Caco-2 (cell line): Measurements from ENCODE around the gene HK2. TPM values are rescaled to one million over a fixed set of nuclear protein-coding genes. Genes with fewer than 3 reads are reported as not detected.

Experiments
- BruUV-seq: library from RNA; stranded (reverse); fragments of 400-500 nt; replicated peaks from 2 replicates; lab custom pipeline; 2021; lab: Mats Ljungman, UMichigan
- CTCF ChIA-PET: fragments of 300-600 bp; sonication (Branson Sonifier 250); formaldehyde crosslinking; loops from one replicate; lab custom pipeline; 2022; ENCODE audit warnings: antibody characterized with exemption; lab: Charles Lee
- POLR2A ChIA-PET: fragments of 300-600 bp; sonication (Branson Sonifier 250); formaldehyde crosslinking; loops from one replicate; lab custom pipeline; 2022; ENCODE audit warnings: antibody characterized with exemption; lab: Charles Lee
- DNase-seq, 2 experiments: peaks; one replicate each; pipeline versions ENCODE4 v3.0.0 to v3.0.0-alpha.2; 2020 to 2022
- H3K27me3 ChIP-seq: replicated peaks from 2 replicates; pipeline ENCODE4 v1.6.0; 2011; ENCODE audit warnings: low read length; ENCODE audit not compliant: control insufficient read depth, insufficient read depth
- H3K36me3 ChIP-seq: 2 replicates; pipeline ENCODE4 v1.5.1; 2011; ENCODE audit warnings: low read length; ENCODE audit not compliant: control insufficient read depth, insufficient read depth
- H3K4me1 ChIP-seq: fragments of 250-450 bp; sonication (Bioruptor Pico); 2 replicates; pipeline ENCODE4 v1.5.1; 2020; ENCODE audit warnings: mild to moderate bottlenecking
- H3K4me3 ChIP-seq: 2 replicates; pipeline ENCODE4 v1.5.1; 2011; ENCODE audit warnings: low read depth, mild to moderate bottlenecking, control low read depth, low read length
- H3K9me3 ChIP-seq: fragments of 250-450 bp; sonication (Bioruptor Pico); 2 replicates; pipeline ENCODE4 v1.5.1; 2020; ENCODE audit warnings: mild to moderate bottlenecking, moderate library complexity
- H3K27ac Mint-ChIP-seq: one replicate; pipeline ENCODE4 v1.8.0; 2022; ENCODE audit warnings: mixed read lengths; ENCODE audit not compliant: unreplicated experiment
- H3K27me3 Mint-ChIP-seq: one replicate; pipeline ENCODE4 v1.8.0; 2022; ENCODE audit warnings: mixed read lengths; ENCODE audit not compliant: insufficient read depth, unreplicated experiment
- H3K36me3 Mint-ChIP-seq: one replicate; pipeline ENCODE4 v1.8.0; 2022; ENCODE audit warnings: mild to moderate bottlenecking, mixed read lengths; ENCODE audit not compliant: insufficient read depth, unreplicated experiment
- H3K4me1 Mint-ChIP-seq: one replicate; pipeline ENCODE4 v1.8.0; 2022; ENCODE audit warnings: low read depth, mixed read lengths; ENCODE audit not compliant: unreplicated experiment
- H3K4me3 Mint-ChIP-seq: one replicate; pipeline ENCODE4 v1.8.0; 2022; ENCODE audit warnings: mild to moderate bottlenecking, moderate library complexity, mixed read lengths; ENCODE audit not compliant: unreplicated experiment
- H3K9me3 Mint-ChIP-seq: one replicate; pipeline ENCODE4 v1.8.0; 2022; ENCODE audit warnings: mixed read lengths; ENCODE audit not compliant: unreplicated experiment
- CTCF ChIP-seq, 2 experiments: fragments of 200-600 bp in 1 of 2; IDR thresholded peaks; 1 replicate in 1 of 2; 2 replicates in 1 of 2; pipeline versions ENCODE4 v1.5.1 to v1.8.0; 2011 to 2022; ENCODE audit warnings: antibody characterized with exemption in 1 of 2, control low read depth in 1 of 2, inconsistent platforms in 1 of 2, low read depth in 1 of 2, low read length in 1 of 2, mild to moderate bottlenecking in 1 of 2, moderate library complexity in 1 of 2; ENCODE audit not compliant: insufficient read depth in 1 of 2, severe bottlenecking in 1 of 2, unreplicated experiment in 1 of 2
- intact Hi-C: fragments of 100-400 bp; cut with micrococcal nuclease; formaldehyde crosslinking; loops from one replicate; pipeline ENCODE4 v1.10.0; 2022; ENCODE audit not compliant: unreplicated experiment
- total RNA-seq: library from RNA; stranded (reverse); gene quantifications from 2 replicates; pipeline ENCODE4 v1.2.3, GENCODE V29; 2022

Gene HK2
- total RNA-seq, 1 experiment from 2014 or later, result 19.9 TPM

GRCh38 chr2:74806355-74806839 is 27.5 kb upstream of the HK2 start:
- no peaks in the 10 kb centered on the region for H3K36me3 ChIP-seq
- no peaks in the 10 kb centered on the region for H3K9me3 ChIP-seq
- H3K9me3 Mint-ChIP-seq, result no peaks in the 10 kb centered on the region
- no peaks in the 10 kb centered on the region for H3K27me3 ChIP-seq
- CTCF ChIA-PET, result no interaction called here
- intact Hi-C loops, result no loop called here
- POLR2A ChIA-PET, result no interaction called here
- no peaks in the 10 kb centered on the region for H3K27me3 Mint-ChIP-seq
- no peaks in the 10 kb centered on the region for H3K36me3 Mint-ChIP-seq
- H3K4me3 Mint-ChIP-seq, result no peak overlapping the region
- H3K4me1 Mint-ChIP-seq, result peaks cover 13% of the 10 kb centered on the region
- no peak overlapping the region for H3K4me3 ChIP-seq
- BruUV-seq, result no TSS peak
- H3K27ac Mint-ChIP-seq, result no peak overlapping the region
- H3K4me1 ChIP-seq, result peaks cover 7% of the 10 kb centered on the region; the same call in 1 of the 2 replicates
- no peak for TF ChIP-seq CTCF (IDR thresholded peaks at IDR 0.05; ENCODE audit: insufficient read depth in 1 of 2, low read depth in 1 of 2, low read length in 1 of 2, severe bottlenecking in 1 of 2, unreplicated experiment in 1 of 2)
- DNase-seq, result no peak

GRCh38 chr2:74806920-74807319 is 27.0 kb upstream of the HK2 start:
- no peaks in the 10 kb centered on the region for H3K36me3 Mint-ChIP-seq
- no TSS peak for BruUV-seq
- H3K36me3 ChIP-seq, result no peaks in the 10 kb centered on the region
- no peak overlapping the region for H3K27ac Mint-ChIP-seq
- H3K9me3 ChIP-seq, result no peaks in the 10 kb centered on the region
- ChIA-PET CTCF (no interaction called here), POLR2A (no interaction called here)
- no peaks in the 10 kb centered on the region for H3K27me3 ChIP-seq
- H3K4me1 Mint-ChIP-seq, result peaks cover 18% of the 10 kb centered on the region
- peaks cover 7% of the 10 kb centered on the region; the same call in 1 of the 2 replicates for H3K4me1 ChIP-seq
- no peaks in the 10 kb centered on the region for H3K9me3 Mint-ChIP-seq
- H3K27me3 Mint-ChIP-seq, result no peaks in the 10 kb centered on the region
- no peak for DNase-seq
- H3K4me3 ChIP-seq, result no peak overlapping the region
- intact Hi-C loops, result no loop called here
- no peak overlapping the region for H3K4me3 Mint-ChIP-seq
- TF ChIP-seq CTCF (IDR thresholded peaks at IDR 0.05; ENCODE audit: insufficient read depth in 1 of 2, low read depth in 1 of 2, low read length in 1 of 2, severe bottlenecking in 1 of 2, unreplicated experiment in 1 of 2), result no peak

- H3K4me1 ChIP-seq, result peaks cover 55% of the 10 kb centered on the region
- Mint-ChIP-seq H3K4me3 (peak overlapping the region; percentile 30), H3K27ac (no peak overlapping the region), H3K36me3 (no peaks in the 10 kb centered on the region), H3K27me3 (no peaks in the 10 kb centered on the region), H3K4me1 (peaks cover 56% of the 10 kb centered on the region), H3K9me3 (no peaks in the 10 kb centered on the region)
- BruUV-seq, result no TSS peak
- no peak overlapping the region for H3K4me3 ChIP-seq
- intact Hi-C loops, result loop anchor here (2.0 to 5.0 kb wide), 2 partner anchors 38 to 134 kb away; no protein-coding TSS in a partner anchor
- ChIA-PET POLR2A (no interaction called here), CTCF (interaction anchor here (0.5 to 0.8 kb wide), 2 partner anchors 21 to 97 kb away, joined by 3 read pairs; partner anchors contain the start of gene HK2)
- TF ChIP-seq CTCF (IDR thresholded peaks at IDR 0.05; ENCODE audit: insufficient read depth in 1 of 2, low read depth in 1 of 2, low read length in 1 of 2, severe bottlenecking in 1 of 2, unreplicated experiment in 1 of 2), result no peak
- no peaks in the 10 kb centered on the region for H3K36me3 ChIP-seq
- no peaks in the 10 kb centered on the region for H3K27me3 ChIP-seq
- DNase-seq, result peak; percentile 63 to 64
- no peaks in the 10 kb centered on the region for H3K9me3 ChIP-seq
Observed at GRCh38 chr2:74812787-74813590, 20.9 kb upstream of the HK2 start.
